Ishikawa (cell line): ENCODE results near the gene PHF19.

Experiments
- CEBPB ChIP-seq: IDR thresholded peaks from 2 replicates; pipeline ENCODE4 v1.6.1; 2012
- CREB1 ChIP-seq: IDR thresholded peaks from 2 replicates; pipeline ENCODE4 v1.6.1; 2012; ENCODE audit warnings: low read depth
- EGR1 ChIP-seq: IDR thresholded peaks from 2 replicates; pipeline ENCODE4 v1.6.1; 2012
- EP300 ChIP-seq: IDR thresholded peaks from 2 replicates; pipeline ENCODE4 v1.6.1; 2012; ENCODE audit warnings: borderline replicate concordance
- FOXM1 ChIP-seq: IDR thresholded peaks from 2 replicates; pipeline ENCODE4 v1.6.1; 2012; ENCODE audit warnings: low read depth, borderline replicate concordance
- NFIC ChIP-seq: IDR thresholded peaks from 2 replicates; pipeline ENCODE4 v1.6.1; 2012
- RAD21 ChIP-seq: IDR thresholded peaks from 2 replicates; pipeline ENCODE4 v1.6.1; 2012; ENCODE audit warnings: low read depth
- TAF1 ChIP-seq: IDR thresholded peaks from 2 replicates; pipeline ENCODE4 v1.6.1; 2012; ENCODE audit warnings: low read depth, mild to moderate bottlenecking
- TCF12 ChIP-seq: IDR thresholded peaks from 2 replicates; pipeline ENCODE4 v1.6.1; 2012; ENCODE audit warnings: low read depth
- TEAD4 ChIP-seq: IDR thresholded peaks from 2 replicates; pipeline ENCODE4 v1.6.1; 2012
- USF1 ChIP-seq: IDR thresholded peaks from 2 replicates; pipeline ENCODE4 v1.6.1; 2012
- YY1 ChIP-seq: IDR thresholded peaks from 2 replicates; pipeline ENCODE4 v1.6.1; 2012; ENCODE audit warnings: low read depth
- ZBTB7A ChIP-seq: IDR thresholded peaks from 2 replicates; pipeline ENCODE4 v1.6.1; 2012; ENCODE audit warnings: low read depth
- TF ChIP-seq, protein P1 (sequence below): IDR thresholded peaks from 2 replicates; pipeline ENCODE4 v1.6.1; 2012; ENCODE audit warnings: low read depth, mild to moderate bottlenecking
- TF ChIP-seq, protein P2 (sequence below): IDR thresholded peaks from 2 replicates; pipeline ENCODE4 v1.6.1; 2012

Gene PHF19

DNA sequence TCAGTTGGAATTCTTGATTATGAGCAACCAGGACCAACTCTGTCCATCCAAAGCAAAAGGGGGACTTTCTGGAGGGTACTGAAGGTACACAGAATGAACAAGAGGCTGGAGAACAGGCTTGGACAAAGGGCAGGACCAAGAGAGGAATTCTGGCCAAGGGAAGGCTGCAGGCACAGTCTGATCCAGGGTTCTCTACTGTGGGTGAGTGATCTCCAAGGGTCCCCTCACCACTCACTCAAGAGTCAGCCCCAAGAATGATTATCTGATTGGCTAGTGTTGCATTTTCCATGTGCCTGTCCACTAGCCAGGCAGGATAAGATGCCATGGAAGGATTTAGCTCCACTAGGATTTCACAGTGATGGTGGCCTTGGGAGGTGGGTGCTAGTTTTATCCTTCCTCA, 11.6 kb upstream of the PHF19 start:
- TF ChIP-seq RAD21 (no peak), ZBTB7A (no peak), NFIC (no peak), TAF1 (no peak), TEAD4 (no peak)
- TF ChIP-seq, protein P1, sequence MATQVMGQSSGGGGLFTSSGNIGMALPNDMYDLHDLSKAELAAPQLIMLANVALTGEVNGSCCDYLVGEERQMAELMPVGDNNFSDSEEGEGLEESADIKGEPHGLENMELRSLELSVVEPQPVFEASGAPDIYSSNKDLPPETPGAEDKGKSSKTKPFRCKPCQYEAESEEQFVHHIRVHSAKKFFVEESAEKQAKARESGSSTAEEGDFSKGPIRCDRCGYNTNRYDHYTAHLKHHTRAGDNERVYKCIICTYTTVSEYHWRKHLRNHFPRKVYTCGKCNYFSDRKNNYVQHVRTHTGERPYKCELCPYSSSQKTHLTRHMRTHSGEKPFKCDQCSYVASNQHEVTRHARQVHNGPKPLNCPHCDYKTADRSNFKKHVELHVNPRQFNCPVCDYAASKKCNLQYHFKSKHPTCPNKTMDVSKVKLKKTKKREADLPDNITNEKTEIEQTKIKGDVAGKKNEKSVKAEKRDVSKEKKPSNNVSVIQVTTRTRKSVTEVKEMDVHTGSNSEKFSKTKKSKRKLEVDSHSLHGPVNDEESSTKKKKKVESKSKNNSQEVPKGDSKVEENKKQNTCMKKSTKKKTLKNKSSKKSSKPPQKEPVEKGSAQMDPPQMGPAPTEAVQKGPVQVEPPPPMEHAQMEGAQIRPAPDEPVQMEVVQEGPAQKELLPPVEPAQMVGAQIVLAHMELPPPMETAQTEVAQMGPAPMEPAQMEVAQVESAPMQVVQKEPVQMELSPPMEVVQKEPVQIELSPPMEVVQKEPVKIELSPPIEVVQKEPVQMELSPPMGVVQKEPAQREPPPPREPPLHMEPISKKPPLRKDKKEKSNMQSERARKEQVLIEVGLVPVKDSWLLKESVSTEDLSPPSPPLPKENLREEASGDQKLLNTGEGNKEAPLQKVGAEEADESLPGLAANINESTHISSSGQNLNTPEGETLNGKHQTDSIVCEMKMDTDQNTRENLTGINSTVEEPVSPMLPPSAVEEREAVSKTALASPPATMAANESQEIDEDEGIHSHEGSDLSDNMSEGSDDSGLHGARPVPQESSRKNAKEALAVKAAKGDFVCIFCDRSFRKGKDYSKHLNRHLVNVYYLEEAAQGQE = no peak

GRCh38 chr9:120886490-120886967, 9.5 kb upstream of the PHF19 start:
- no peak for TF ChIP-seq TAF1
- no peak for TF ChIP-seq CREB1
- no peak for TF ChIP-seq NFIC
- TF ChIP-seq EGR1 = no peak
- no peak for TF ChIP-seq RAD21
- no peak for TF ChIP-seq FOXM1
- TF ChIP-seq, protein P1 = no peak
- TF ChIP-seq, protein P2, sequence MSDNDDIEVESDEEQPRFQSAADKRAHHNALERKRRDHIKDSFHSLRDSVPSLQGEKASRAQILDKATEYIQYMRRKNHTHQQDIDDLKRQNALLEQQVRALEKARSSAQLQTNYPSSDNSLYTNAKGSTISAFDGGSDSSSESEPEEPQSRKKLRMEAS = no peak

- no peak for TF ChIP-seq NFIC
- TF ChIP-seq, protein P1 = no peak
- no peak for TF ChIP-seq RAD21
- no peak for TF ChIP-seq TCF12
- no peak for TF ChIP-seq USF1
- TF ChIP-seq EGR1 = no peak
- TF ChIP-seq CEBPB = no peak
- no peak for TF ChIP-seq TEAD4
These were observed 9.0 kb upstream of the PHF19 start for GRCh38 chr9:120885958-120886357.

- TF ChIP-seq CREB1 = no peak
- TF ChIP-seq, protein P1 = no peak
- no peak for TF ChIP-seq CEBPB
- no peak for TF ChIP-seq TCF12
- TF ChIP-seq EP300 = no peak
- no peak for TF ChIP-seq EGR1
- no peak for TF ChIP-seq ZBTB7A
- TF ChIP-seq USF1 = no peak
- TF ChIP-seq TEAD4 = no peak
- no peak for TF ChIP-seq TAF1
- no peak for TF ChIP-seq YY1
These were observed 8.5 kb upstream of the PHF19 start for GRCh38 chr9:120885457-120885856.
